ENCODE results near the gene RTP4. TPM values are rescaled to one million over a fixed set of nuclear protein-coding genes. Genes with fewer than 3 reads are reported as not detected.

Gene RTP4
- total RNA-seq, 4 donors from 2014 or later = 0.21 to 1.3 (median 0.84) TPM; not detected in 1

DNA sequence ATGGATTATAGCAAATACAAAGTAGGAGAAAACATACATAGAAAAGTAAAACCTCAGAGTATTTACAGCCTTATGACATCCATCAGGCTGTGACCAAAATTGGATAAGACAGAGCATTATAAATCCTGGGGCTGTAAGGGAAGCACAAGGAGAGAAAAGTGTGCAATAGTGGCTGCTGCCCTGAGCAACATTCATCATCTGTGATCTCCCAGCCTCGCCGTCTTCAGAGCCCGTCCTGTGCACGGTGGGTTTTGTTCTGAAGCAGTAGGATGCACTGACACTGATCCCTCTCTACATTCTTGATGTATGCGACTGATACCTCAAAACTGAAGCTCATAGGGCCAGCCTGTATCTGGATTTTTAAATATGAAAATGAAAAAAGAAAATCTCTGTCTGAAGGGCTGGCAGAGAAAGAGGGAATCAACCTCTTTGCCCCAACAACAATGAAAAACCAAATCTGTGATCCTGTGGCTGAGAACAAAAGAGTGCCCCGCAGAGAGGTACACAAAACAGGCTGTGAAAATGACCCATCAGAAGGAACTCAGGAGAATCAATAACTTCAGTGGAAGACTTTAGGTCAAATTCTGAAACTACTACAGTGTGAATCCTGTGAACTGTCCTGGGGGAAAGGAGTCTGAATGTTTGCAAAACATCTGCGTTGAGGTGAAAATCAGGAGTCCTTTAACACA lies 8.2 kb upstream of the RTP4 start:
- H3K4me3 ChIP-seq (ENCODE audit: low read depth, poor library complexity, severe bottlenecking) = no peak overlapping the region
- intact Hi-C loops (cut with DNase I; ENCODE audit: low total_unique reads) = no loop called here
- WGBS, 2 donors = 56 to 65% methylated on average over 7 of the region's 7 CpGs
- no peak for DNase-seq (ENCODE audit: low spot score in 2 of 2)
- TF ChIP-seq, protein P1, sequence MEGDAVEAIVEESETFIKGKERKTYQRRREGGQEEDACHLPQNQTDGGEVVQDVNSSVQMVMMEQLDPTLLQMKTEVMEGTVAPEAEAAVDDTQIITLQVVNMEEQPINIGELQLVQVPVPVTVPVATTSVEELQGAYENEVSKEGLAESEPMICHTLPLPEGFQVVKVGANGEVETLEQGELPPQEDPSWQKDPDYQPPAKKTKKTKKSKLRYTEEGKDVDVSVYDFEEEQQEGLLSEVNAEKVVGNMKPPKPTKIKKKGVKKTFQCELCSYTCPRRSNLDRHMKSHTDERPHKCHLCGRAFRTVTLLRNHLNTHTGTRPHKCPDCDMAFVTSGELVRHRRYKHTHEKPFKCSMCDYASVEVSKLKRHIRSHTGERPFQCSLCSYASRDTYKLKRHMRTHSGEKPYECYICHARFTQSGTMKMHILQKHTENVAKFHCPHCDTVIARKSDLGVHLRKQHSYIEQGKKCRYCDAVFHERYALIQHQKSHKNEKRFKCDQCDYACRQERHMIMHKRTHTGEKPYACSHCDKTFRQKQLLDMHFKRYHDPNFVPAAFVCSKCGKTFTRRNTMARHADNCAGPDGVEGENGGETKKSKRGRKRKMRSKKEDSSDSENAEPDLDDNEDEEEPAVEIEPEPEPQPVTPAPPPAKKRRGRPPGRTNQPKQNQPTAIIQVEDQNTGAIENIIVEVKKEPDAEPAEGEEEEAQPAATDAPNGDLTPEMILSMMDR (IDR thresholded peaks at IDR 0.05) = no peak
- TF ChIP-seq POLR2A (IDR thresholded peaks at IDR 0.05) = no peak

DNA sequence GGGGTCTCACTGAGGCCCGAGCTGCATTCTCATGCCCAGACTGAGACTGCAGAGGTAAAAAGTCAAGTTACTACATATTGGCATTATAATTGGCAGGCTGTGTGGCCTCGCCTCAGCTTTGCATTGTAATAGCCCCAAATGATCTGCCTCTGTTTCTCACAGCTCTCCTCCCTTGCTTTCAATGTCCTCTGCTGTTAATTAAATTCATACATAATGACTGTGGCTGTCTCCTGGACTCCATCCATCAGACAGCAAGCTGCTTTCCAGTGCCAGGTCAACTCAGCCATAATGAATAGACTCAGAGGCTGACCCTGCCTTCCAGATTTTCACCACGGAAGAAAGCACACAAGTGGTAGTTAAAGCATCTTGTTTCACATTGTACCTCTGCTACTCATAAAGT lies 7.6 kb upstream of the RTP4 start:
- 40 to 43% methylated on average over 3 of the region's 3 CpGs for WGBS, 2 donors
- TF ChIP-seq, protein P1 (IDR thresholded peaks at IDR 0.05) = no peak
- no peak for TF ChIP-seq POLR2A (IDR thresholded peaks at IDR 0.05)
- no peak overlapping the region for H3K4me3 ChIP-seq (ENCODE audit: low read depth, poor library complexity, severe bottlenecking)
- no peak for DNase-seq (ENCODE audit: low spot score in 2 of 2)
- intact Hi-C loops (cut with DNase I; ENCODE audit: low total_unique reads) = no loop called here

DNA sequence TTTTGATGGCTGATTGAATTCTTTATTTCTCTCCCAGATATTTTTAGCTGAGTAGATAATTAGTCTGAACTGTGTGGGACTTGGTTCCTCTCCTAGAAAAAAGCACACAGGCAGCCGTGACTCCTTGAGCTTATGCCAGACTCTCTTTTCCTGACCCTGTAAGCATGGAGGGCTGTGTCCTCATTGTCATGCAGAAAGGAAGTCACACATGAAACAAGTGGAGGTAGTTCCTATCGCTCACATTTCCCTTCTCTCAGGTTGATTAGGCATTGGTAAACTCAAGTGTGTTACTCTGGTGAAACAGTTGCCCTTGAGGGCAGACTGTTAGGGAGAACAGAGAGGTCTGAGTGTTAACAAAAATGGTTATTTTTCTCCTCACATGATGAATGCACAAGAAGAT lies 6.3 kb upstream of the RTP4 start:
- 27% methylated on average over 2 of the region's 2 CpGs for WGBS, 2 donors
- TF ChIP-seq POLR2A (IDR thresholded peaks at IDR 0.05) = no peak
- TF ChIP-seq, protein P1 (IDR thresholded peaks at IDR 0.05) = no peak
- no peak for DNase-seq (ENCODE audit: low spot score in 2 of 2)
- intact Hi-C loops (cut with DNase I; ENCODE audit: low total_unique reads) = no loop called here
- H3K4me3 ChIP-seq (ENCODE audit: low read depth, poor library complexity, severe bottlenecking) = no peak overlapping the region

DNA sequence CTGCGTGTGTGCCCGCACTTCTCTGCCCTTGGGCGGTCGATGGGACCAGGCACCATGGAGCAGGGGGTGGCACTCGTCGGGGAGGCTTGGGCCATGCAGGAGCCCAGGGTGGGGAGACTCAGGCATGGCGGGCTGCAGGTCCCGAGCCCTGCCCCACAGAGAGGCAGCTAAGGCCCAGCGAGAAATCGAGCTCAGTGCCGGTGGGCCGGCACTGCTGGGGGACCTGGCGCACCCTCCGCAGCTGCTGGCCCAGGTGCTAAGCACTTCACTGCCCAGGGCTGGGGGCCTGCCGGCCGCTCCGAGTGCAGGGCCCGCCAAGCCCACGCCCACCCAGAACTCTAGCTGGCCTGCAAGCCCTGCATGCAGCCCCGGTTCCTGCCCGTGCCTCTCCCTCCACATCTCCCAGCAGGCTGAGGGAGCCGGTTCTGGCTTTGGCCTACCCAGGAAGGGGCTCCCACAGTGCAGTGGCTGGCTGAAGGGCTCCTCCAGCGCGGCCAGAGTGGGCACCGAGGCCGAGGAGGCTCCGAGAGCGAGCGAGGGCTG lies 553 bp upstream of the RTP4 start:
- H3K4me3 ChIP-seq (ENCODE audit: low read depth, poor library complexity, severe bottlenecking) = no peak overlapping the region
- TF ChIP-seq, protein P1 (IDR thresholded peaks at IDR 0.05) = no peak
- no peak for TF ChIP-seq POLR2A (IDR thresholded peaks at IDR 0.05)
- intact Hi-C loops (cut with DNase I; ENCODE audit: low total_unique reads) = no loop called here
- no peak for DNase-seq (ENCODE audit: low spot score in 2 of 2)
- WGBS, 2 donors = 91 to 93% methylated on average over 18 to 21 of the region's 29 CpGs

DNA sequence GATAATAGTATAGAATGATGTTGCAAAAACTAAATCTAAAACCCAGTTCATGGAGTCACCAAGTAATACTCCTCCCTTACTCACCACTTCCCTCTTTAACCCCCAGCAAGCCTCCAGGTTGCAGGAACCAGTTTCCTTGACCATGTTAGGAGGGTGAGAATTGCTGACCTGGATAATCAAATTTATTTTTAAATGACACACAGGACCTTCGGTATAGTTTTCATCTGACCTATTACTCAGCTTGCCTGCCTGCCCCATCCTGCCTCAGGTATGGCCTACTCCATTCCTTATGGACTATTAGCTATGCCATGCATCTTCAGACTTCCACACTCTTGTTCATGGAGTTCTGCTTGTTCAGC lies 883 bp downstream of the RTP4 start:
- no peak overlapping the region for H3K4me3 ChIP-seq (ENCODE audit: low read depth, poor library complexity, severe bottlenecking)

More for the DNA sequence above, 883 bp downstream of the RTP4 start:
- intact Hi-C loops (cut with DNase I; ENCODE audit: low total_unique reads) = no loop called here
- no peak for DNase-seq (ENCODE audit: low spot score in 2 of 2)
- 39 to 50% methylated on average over 1 of the region's 1 CpG for WGBS, 2 donors
- no peak for TF ChIP-seq POLR2A (IDR thresholded peaks at IDR 0.05)
- TF ChIP-seq, protein P1 (IDR thresholded peaks at IDR 0.05) = no peak

Data from lower leg skin (tissue), 4 donors.